Measurements from ENCODE around the gene DNM1. TPM values are rescaled to one million over a fixed set of nuclear protein-coding genes. Genes with fewer than 3 reads are reported as not detected.

The DNM1 gene
- total and polyA plus RNA-seq, 10 of the 15 experiments (the other 5 are each of a cell fraction or from before 2014, with no cell fraction given) = 0.06 to 0.67 (median 0.19) TPM; not detected in 3

- no peak for TF ChIP-seq ZBED1 (IDR thresholded peaks at IDR 0.05; ENCODE audit: borderline replicate concordance)
- peak; percentile 35; the same call in 1 of the 2 replicates for TF ChIP-seq POLR2AphosphoS5 (IDR thresholded peaks at IDR 0.05; ENCODE audit: low read length)
- no peak for TF ChIP-seq NFYB (IDR thresholded peaks at IDR 0.05; ENCODE audit: insufficient read depth, low read depth, low read length)
- ChIA-PET SMC1A (ENCODE audit: uncharacterized antibody, unreplicated experiment) (no interaction called here), POLR2A (interaction anchor here (0.5 kb wide), 1 partner anchor 17 kb away, joined by 3 read pairs; no protein-coding TSS in a partner anchor), CTCF (no interaction called here), RAD21 (ENCODE audit: unreplicated experiment) (no interaction called here)
- in situ Hi-C loops (cut with MboI) (no loop called here), intact Hi-C loops (cut with micrococcal nuclease; ENCODE audit: unreplicated experiment) (no loop called here)
- H2AFZ ChIP-seq (ENCODE audit: control insufficient read depth, low read depth, low read length) = no peak overlapping the region
- no peak overlapping the region for H3K27ac ChIP-seq (ENCODE audit: control insufficient read depth, insufficient read depth)
- no peaks in the 10 kb centered on the region for H3K79me2 ChIP-seq (ENCODE audit: control insufficient read depth, insufficient read depth, low read length)
- no peak for DNase-seq (ENCODE audit: low read depth, low spot score)
- 92% methylated on average over 15 of the region's 15 CpGs for WGBS (ENCODE audit: insufficient coverage, insufficient replicate concordance, low lambda C conversion rate, missing lambda C conversion rate)
- BruUV-seq (replicated peaks) = no TSS peak
- no peak for ATAC-seq
- peaks cover 2 to 10% of the 10 kb centered on the region in 2 experiments; a peak in 3 of 4 replicates for H3K36me3 ChIP-seq (ENCODE audit: control insufficient read depth in 2 of 2, insufficient read depth in 2 of 2, low read length in 1 of 2)
- no peak overlapping the region for H3K9ac ChIP-seq (ENCODE audit: control insufficient read depth, insufficient read depth, low read length)
- H3K4me3 ChIP-seq = no peak overlapping the region
- no peaks in the 10 kb centered on the region for H4K20me1 ChIP-seq (ENCODE audit: control insufficient read depth, insufficient read depth)
- H3K27me3 ChIP-seq (replicated peaks in 1 of 2; ENCODE audit: control insufficient read depth in 2 of 2, insufficient read depth in 2 of 2, low read length in 1 of 2) = no peaks in the 10 kb centered on the region
- no peak for FAIRE-seq
- no peak overlapping the region for H3K4me2 ChIP-seq (ENCODE audit: control insufficient read depth, insufficient read depth)
- no peaks in the 10 kb centered on the region for H3K4me1 ChIP-seq (ENCODE audit: control insufficient read depth, insufficient read depth, low read length)
- H3K9me3 ChIP-seq (replicated peaks; ENCODE audit: control insufficient read depth, insufficient read depth, low read length) = no peaks in the 10 kb centered on the region
Observed at GRCh38 chr9:128266868-128267590, 63.9 kb downstream of the DNM1 start.

GRCh38 chr9:128271112-128271511, 67.9 kb downstream of the DNM1 start:
- ATAC-seq = no peak
- CTCF ChIA-PET = interaction anchor here (0.7 to 3.5 kb wide), 2 partner anchors 10 to 16 kb away, joined by 3 to 11 read pairs; no protein-coding TSS in a partner anchor
- TF ChIP-seq PBX3 (IDR thresholded peaks at IDR 0.05; ENCODE audit: insufficient replicate concordance, low read depth, low read length) = no peak
- no peak for TF ChIP-seq MTA3 (IDR thresholded peaks at IDR 0.05; ENCODE audit: borderline replicate concordance, low read length)
- no peak for TF ChIP-seq MLLT1 (IDR thresholded peaks at IDR 0.05)
- no peak for TF ChIP-seq BCL3 (IDR thresholded peaks at IDR 0.05; ENCODE audit: borderline replicate concordance, insufficient read depth, low read depth, low read length, poor library complexity, severe bottlenecking)
- TF ChIP-seq RFX5 (IDR thresholded peaks at IDR 0.05; ENCODE audit: low read depth, low read length) = no peak
- TF ChIP-seq SKIL (IDR thresholded peaks at IDR 0.05; ENCODE audit: low read depth, poor library complexity, severe bottlenecking) = no peak

More at GRCh38 chr9:128271112-128271511, 67.9 kb downstream of the DNM1 start:
- Histone ChIP-seq H4K20me1 (ENCODE audit: control insufficient read depth, insufficient read depth) (no peaks in the 10 kb centered on the region), H3K36me3 (ENCODE audit: control insufficient read depth in 2 of 2, insufficient read depth in 2 of 2, low read length in 1 of 2) (peaks cover 2 to 17% of the 10 kb centered on the region in 2 experiments), H3K27me3 (replicated peaks in 1 of 2; ENCODE audit: control insufficient read depth in 2 of 2, insufficient read depth in 2 of 2, low read length in 1 of 2) (no peaks in the 10 kb centered on the region), H3K79me2 (ENCODE audit: control insufficient read depth, insufficient read depth, low read length) (peaks cover 14% of the 10 kb centered on the region), H3K4me3 (no peak overlapping the region), H3K27ac (ENCODE audit: control insufficient read depth, insufficient read depth) (no peak overlapping the region), H2AFZ (ENCODE audit: control insufficient read depth, low read depth, low read length) (no peak overlapping the region), H3K9ac (ENCODE audit: control insufficient read depth, insufficient read depth, low read length) (no peak overlapping the region), H3K4me2 (ENCODE audit: control insufficient read depth, insufficient read depth) (no peak overlapping the region), H3K4me1 (ENCODE audit: control insufficient read depth, insufficient read depth, low read length) (0 out of 2 replicates have a peak, but pooled peaks cover 4% of the 10 kb centered on the region), H3K9me3 (replicated peaks; ENCODE audit: control insufficient read depth, insufficient read depth, low read length) (no peaks in the 10 kb centered on the region)
- FAIRE-seq (no peak), DNase-seq (ENCODE audit: low read depth, low spot score) (no peak)
- 81% methylated on average over 3 of the region's 3 CpGs for WGBS (ENCODE audit: insufficient coverage, insufficient replicate concordance, low lambda C conversion rate, missing lambda C conversion rate)
- BruUV-seq (replicated peaks) = no TSS peak
- POLR2A ChIA-PET = no interaction called here
- intact Hi-C loops (cut with micrococcal nuclease; ENCODE audit: unreplicated experiment) = no loop called here
- in situ Hi-C loops (cut with MboI) = no loop called here
- RAD21 ChIA-PET (ENCODE audit: unreplicated experiment) = no interaction called here
- SMC1A ChIA-PET (ENCODE audit: uncharacterized antibody, unreplicated experiment) = interaction anchor here (0.6 kb wide), 1 partner anchor 129 kb away, joined by 3 read pairs; no protein-coding TSS in a partner anchor
